Measurements from ENCODE around the gene SIT1. TPM values are rescaled to one million over a fixed set of nuclear protein-coding genes. Genes with fewer than 3 reads are reported as not detected.

SIT1 gene
- total RNA-seq, 2 experiments from 2014 or later, result 121 to 176 TPM

DNA sequence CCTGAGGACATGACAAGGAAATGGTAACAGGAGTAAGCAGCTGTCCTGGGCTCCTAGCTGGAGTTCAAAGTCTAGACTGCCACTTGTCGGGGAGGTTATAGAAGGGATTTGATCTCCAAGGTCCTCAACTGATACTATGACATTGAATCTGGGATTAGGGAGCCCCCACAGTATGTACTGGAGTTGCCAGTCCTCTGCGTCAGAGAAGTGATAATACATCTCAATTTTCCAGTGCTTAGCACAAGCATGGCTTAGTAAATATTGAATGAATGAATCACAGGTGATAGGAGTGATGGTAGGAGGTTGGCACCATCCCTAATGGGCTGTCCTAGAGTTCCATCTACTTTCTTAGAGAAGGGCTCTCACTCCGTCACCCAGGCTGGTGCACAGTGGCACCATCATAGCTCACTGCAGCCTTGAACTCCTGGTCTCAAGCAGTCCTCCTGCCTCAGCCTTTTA, 45.2 kb upstream of the SIT1 start:
- CTCF ChIA-PET (ENCODE audit: unreplicated experiment), result interaction anchor here (0.5 to 2.1 kb wide), 13 partner anchors 8 to 184 kb away, joined by 3 to 10 read pairs (median 4); partner anchors contain the start of genes ARHGEF39, RGP1 and SIT1
- H3K4me3 ChIP-seq (ENCODE audit: low read depth, low read length, poor library complexity, severe bottlenecking), result no peak overlapping the region

DNA sequence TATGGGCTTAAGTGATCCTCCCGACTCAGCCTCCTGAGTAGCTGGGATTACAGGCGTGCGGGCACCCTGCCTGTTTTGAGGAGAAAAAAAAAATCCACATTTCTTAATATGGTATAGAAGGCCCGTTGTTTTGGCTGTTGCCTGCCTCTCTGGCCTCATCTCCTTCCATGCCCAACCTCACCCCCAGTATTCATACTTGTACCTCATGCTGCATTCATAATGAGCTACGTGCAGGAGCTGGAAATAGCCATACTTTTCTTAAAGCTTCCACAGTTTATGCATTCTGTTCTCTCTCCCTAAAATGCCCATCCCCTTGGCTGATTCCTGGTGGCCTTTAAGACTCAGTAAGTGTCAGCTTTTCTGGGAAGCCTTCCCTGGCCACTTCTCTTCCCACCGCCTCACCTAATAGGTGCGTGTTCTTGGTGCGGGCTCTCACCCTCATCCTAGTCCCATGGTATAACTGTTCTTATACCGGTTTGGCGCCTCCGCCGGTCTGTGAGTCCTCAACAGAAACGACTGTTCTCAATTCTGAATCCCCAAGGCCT, 41.1 kb upstream of the SIT1 start:
- peaks cover 38% of the 10 kb centered on the region for H3K4me1 ChIP-seq (ENCODE audit: insufficient read depth, low read length, poor library complexity, severe bottlenecking)
- POLR2A ChIA-PET, result interaction anchor here (1.4 kb wide), 1 partner anchor 27 kb away, joined by 6 read pairs; the partner anchor contains the start of gene ARHGEF39
- no peak for DNase-seq (ENCODE audit: low spot score)
- no TSS peak for BruUV-seq (replicated peaks)
- no peaks in the 10 kb centered on the region for H3K9me2 ChIP-seq (ENCODE audit: insufficient read depth, low read length)
- no peak overlapping the region for H3K27ac ChIP-seq (ENCODE audit: low read depth, low read length, poor library complexity, severe bottlenecking)
- H3K36me3 ChIP-seq (ENCODE audit: insufficient read depth, low read length), result peaks cover 14% of the 10 kb centered on the region
- no peaks in the 10 kb centered on the region for H3K79me2 ChIP-seq (ENCODE audit: insufficient read depth, low read depth, low read length)
- intact Hi-C loops (cut with micrococcal nuclease; ENCODE audit: unreplicated experiment), result no loop called here
- H3K4me3 ChIP-seq (ENCODE audit: low read depth, low read length, poor library complexity, severe bottlenecking), result no peak overlapping the region
- no peaks in the 10 kb centered on the region for H3K9me3 ChIP-seq (ENCODE audit: low read length)
- H2AFZ ChIP-seq (ENCODE audit: low read length), result no peak overlapping the region
- no peak for TF ChIP-seq EZH2phosphoT487 (IDR thresholded peaks at IDR 0.05; ENCODE audit: borderline replicate concordance, low read depth, low read length)
- TF ChIP-seq, protein P1, sequence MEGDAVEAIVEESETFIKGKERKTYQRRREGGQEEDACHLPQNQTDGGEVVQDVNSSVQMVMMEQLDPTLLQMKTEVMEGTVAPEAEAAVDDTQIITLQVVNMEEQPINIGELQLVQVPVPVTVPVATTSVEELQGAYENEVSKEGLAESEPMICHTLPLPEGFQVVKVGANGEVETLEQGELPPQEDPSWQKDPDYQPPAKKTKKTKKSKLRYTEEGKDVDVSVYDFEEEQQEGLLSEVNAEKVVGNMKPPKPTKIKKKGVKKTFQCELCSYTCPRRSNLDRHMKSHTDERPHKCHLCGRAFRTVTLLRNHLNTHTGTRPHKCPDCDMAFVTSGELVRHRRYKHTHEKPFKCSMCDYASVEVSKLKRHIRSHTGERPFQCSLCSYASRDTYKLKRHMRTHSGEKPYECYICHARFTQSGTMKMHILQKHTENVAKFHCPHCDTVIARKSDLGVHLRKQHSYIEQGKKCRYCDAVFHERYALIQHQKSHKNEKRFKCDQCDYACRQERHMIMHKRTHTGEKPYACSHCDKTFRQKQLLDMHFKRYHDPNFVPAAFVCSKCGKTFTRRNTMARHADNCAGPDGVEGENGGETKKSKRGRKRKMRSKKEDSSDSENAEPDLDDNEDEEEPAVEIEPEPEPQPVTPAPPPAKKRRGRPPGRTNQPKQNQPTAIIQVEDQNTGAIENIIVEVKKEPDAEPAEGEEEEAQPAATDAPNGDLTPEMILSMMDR (conservative IDR thresholded peaks at IDR 0.05; ENCODE audit: low read length), result no peak
- H3K4me2 ChIP-seq (ENCODE audit: low read length), result no peak overlapping the region
- H4K20me1 ChIP-seq (ENCODE audit: insufficient read depth, low read length), result no peaks in the 10 kb centered on the region
- CTCF ChIA-PET (ENCODE audit: unreplicated experiment), result interaction anchor here (1.1 kb wide), 1 partner anchor 21 kb away, joined by 3 read pairs; no protein-coding TSS in a partner anchor

More for the DNA sequence above, 45.2 kb upstream of the SIT1 start:
- Histone ChIP-seq H3K4me1 (ENCODE audit: insufficient read depth, low read length, poor library complexity, severe bottlenecking) (peaks cover 3% of the 10 kb centered on the region), H2AFZ (ENCODE audit: low read length) (no peak overlapping the region), H3K9me2 (ENCODE audit: insufficient read depth, low read length) (no peaks in the 10 kb centered on the region), H3K9me3 (ENCODE audit: low read length) (no peaks in the 10 kb centered on the region), H3K27ac (ENCODE audit: low read depth, low read length, poor library complexity, severe bottlenecking) (no peak overlapping the region), H4K20me1 (ENCODE audit: insufficient read depth, low read length) (no peaks in the 10 kb centered on the region), H3K79me2 (ENCODE audit: insufficient read depth, low read depth, low read length) (no peaks in the 10 kb centered on the region), H3K4me2 (ENCODE audit: low read length) (no peak overlapping the region), H3K36me3 (ENCODE audit: insufficient read depth, low read length) (peaks cover 56% of the 10 kb centered on the region)
- BruUV-seq (replicated peaks), result no TSS peak
- POLR2A ChIA-PET, result interaction anchor here (1.0 to 1.7 kb wide), 5 partner anchors 13 to 79 kb away, joined by 4 to 5 read pairs (median 4); partner anchors contain the start of gene ARHGEF39
- no peak for DNase-seq (ENCODE audit: low spot score)
- intact Hi-C loops (cut with micrococcal nuclease; ENCODE audit: unreplicated experiment), result loop anchor here (2.0 kb wide), 1 partner anchor 37 kb away; the partner anchor contains the start of genes CCDC107 and RMRP
- TF ChIP-seq EZH2phosphoT487 (IDR thresholded peaks at IDR 0.05; ENCODE audit: borderline replicate concordance, low read depth, low read length), result no peak
- TF ChIP-seq, protein P1 (conservative IDR thresholded peaks at IDR 0.05; ENCODE audit: low read length), result no peak

DNA sequence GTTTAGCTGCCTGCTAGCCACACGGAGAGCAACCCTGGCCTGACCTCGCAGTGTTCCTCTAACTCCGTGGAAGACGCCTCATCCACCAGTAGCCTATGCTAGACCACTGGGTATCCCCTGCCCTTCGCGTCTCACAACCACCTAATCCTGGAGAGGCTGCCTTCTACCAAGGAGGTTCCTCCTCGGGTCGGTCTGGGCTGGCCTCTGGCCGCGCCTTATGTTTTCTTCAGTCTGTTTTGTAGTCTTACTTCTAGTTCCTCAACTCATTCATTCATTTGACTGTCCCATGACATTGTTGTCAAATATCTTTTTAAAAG, 40.6 kb upstream of the SIT1 start:
- H3K27ac ChIP-seq (ENCODE audit: low read depth, low read length, poor library complexity, severe bottlenecking), result no peak overlapping the region
- POLR2A ChIA-PET, result interaction anchor here (1.4 kb wide), 1 partner anchor 26 kb away, joined by 6 read pairs; the partner anchor contains the start of gene ARHGEF39

More for the DNA sequence above, 40.6 kb upstream of the SIT1 start:
- intact Hi-C loops (cut with micrococcal nuclease; ENCODE audit: unreplicated experiment), result no loop called here
- no TSS peak for BruUV-seq (replicated peaks)
- H3K4me3 ChIP-seq (ENCODE audit: low read depth, low read length, poor library complexity, severe bottlenecking), result no peak overlapping the region
- H4K20me1 ChIP-seq (ENCODE audit: insufficient read depth, low read length), result no peaks in the 10 kb centered on the region
- H3K79me2 ChIP-seq (ENCODE audit: insufficient read depth, low read depth, low read length), result no peaks in the 10 kb centered on the region
- H3K4me1 ChIP-seq (ENCODE audit: insufficient read depth, low read length, poor library complexity, severe bottlenecking), result peaks cover 43% of the 10 kb centered on the region
- TF ChIP-seq, protein P1 (conservative IDR thresholded peaks at IDR 0.05; ENCODE audit: low read length), result no peak
- no peak for TF ChIP-seq EZH2phosphoT487 (IDR thresholded peaks at IDR 0.05; ENCODE audit: borderline replicate concordance, low read depth, low read length)
- H3K9me3 ChIP-seq (ENCODE audit: low read length), result no peaks in the 10 kb centered on the region
- H3K9me2 ChIP-seq (ENCODE audit: insufficient read depth, low read length), result no peaks in the 10 kb centered on the region
- DNase-seq (ENCODE audit: low spot score), result no peak
- CTCF ChIA-PET (ENCODE audit: unreplicated experiment), result no interaction called here
- H3K4me2 ChIP-seq (ENCODE audit: low read length), result peak overlapping the region; percentile 66; the same call in 1 of the 2 replicates
- H3K36me3 ChIP-seq (ENCODE audit: insufficient read depth, low read length), result peaks cover 9% of the 10 kb centered on the region
- H2AFZ ChIP-seq (ENCODE audit: low read length), result peak overlapping the region; percentile 65; the same call in 1 of the 2 replicates

Measured in OCI-LY7 (cell line).